Measurements from ENCODE around the gene ZNF107.
"Not testable (repeated sequence)": the region's sequence is repeated elsewhere in the genome, so short reads cannot be mapped to it uniquely, and the experiment has no call there.

GRCh38 chr7:64662091-64662490 is 3.8 kb upstream of the ZNF107 start:
- TF ChIP-seq CEBPB (IDR thresholded peaks at IDR 0.05; ENCODE audit: low read depth, low read length); KDM1A (IDR thresholded peaks at IDR 0.05; ENCODE audit: borderline replicate concordance, low read length); POLR2A (IDR thresholded peaks at IDR 0.05; ENCODE audit: control extremely low read depth in 1 of 2, low read depth in 2 of 2, low read length in 2 of 2); POLR2AphosphoS5 (IDR thresholded peaks at IDR 0.05; ENCODE audit: low read depth, low read length); SRF (IDR thresholded peaks at IDR 0.05; ENCODE audit: low read depth, low read length); YY1 (IDR thresholded peaks at IDR 0.05; ENCODE audit: low read depth, low read length): not testable (repeated sequence)
- TF ChIP-seq, protein P1, sequence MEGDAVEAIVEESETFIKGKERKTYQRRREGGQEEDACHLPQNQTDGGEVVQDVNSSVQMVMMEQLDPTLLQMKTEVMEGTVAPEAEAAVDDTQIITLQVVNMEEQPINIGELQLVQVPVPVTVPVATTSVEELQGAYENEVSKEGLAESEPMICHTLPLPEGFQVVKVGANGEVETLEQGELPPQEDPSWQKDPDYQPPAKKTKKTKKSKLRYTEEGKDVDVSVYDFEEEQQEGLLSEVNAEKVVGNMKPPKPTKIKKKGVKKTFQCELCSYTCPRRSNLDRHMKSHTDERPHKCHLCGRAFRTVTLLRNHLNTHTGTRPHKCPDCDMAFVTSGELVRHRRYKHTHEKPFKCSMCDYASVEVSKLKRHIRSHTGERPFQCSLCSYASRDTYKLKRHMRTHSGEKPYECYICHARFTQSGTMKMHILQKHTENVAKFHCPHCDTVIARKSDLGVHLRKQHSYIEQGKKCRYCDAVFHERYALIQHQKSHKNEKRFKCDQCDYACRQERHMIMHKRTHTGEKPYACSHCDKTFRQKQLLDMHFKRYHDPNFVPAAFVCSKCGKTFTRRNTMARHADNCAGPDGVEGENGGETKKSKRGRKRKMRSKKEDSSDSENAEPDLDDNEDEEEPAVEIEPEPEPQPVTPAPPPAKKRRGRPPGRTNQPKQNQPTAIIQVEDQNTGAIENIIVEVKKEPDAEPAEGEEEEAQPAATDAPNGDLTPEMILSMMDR (IDR thresholded peaks at IDR 0.05; ENCODE audit: control extremely low read depth in 1 of 3, insufficient read depth in 1 of 3, low read depth in 1 of 3, low read length in 3 of 3): not testable (repeated sequence)
